Neural progenitor cell (in vitro differentiated cells): ENCODE measurements around the gene STAG1.

ENCODE experiments used
- CTCF ChIP-seq: fragments of 200-600 bp; sonication (generic); IDR thresholded peaks from 2 replicates; pipeline ENCODE4 v1.5.1; 2017; ENCODE audit warnings: antibody characterized with exemption, mild to moderate bottlenecking
- EZH2phosphoT487 ChIP-seq: fragments of 200-600 bp; sonication (generic); IDR thresholded peaks from 2 replicates; pipeline ENCODE4 v1.6.1; 2017; ENCODE audit warnings: antibody characterized with exemption

GRCh38 chr3:136645915-136646314, 106.3 kb downstream of the STAG1 start:
- TF ChIP-seq EZH2phosphoT487 (no peak), CTCF (no peak)
